BE2C (cell line): ENCODE data around the gene ISY1.
"Not testable (repeated sequence)": the region's sequence is repeated elsewhere in the genome, so short reads cannot be mapped to it uniquely, and the experiment has no call there.

Experiments used
- DNase-seq: peaks from one replicate; pipeline ENCODE4 v3.0.0-alpha.2; 2020
- H3K27me3 ChIP-seq: fragments of 250-450 bp; sonication (Bioruptor Pico); 2 replicates; pipeline ENCODE4 v1.5.1; 2020; ENCODE audit warnings: mild to moderate bottlenecking
- H3K36me3 ChIP-seq: fragments of 250-450 bp; sonication (Bioruptor Pico); 2 replicates; pipeline ENCODE4 v1.5.1; 2020; ENCODE audit warnings: mild to moderate bottlenecking
- H3K4me1 ChIP-seq: fragments of 250-450 bp; sonication (Bioruptor Pico); 2 replicates; pipeline ENCODE4 v1.5.1; 2020
- H3K4me3 ChIP-seq: 2 replicates; pipeline ENCODE4 v1.5.1; 2011; ENCODE audit warnings: low read depth, low read length
- H3K9me3 ChIP-seq: fragments of 250-450 bp; sonication (Bioruptor Pico); 2 replicates; pipeline ENCODE4 v1.5.1; 2020
- CTCF ChIP-seq: IDR thresholded peaks from 2 replicates; pipeline ENCODE4 v1.5.1; 2012; ENCODE audit warnings: mild to moderate bottlenecking, low read depth, low read length

The ISY1 gene

GRCh38 chr3:129118745-129119144 lies 42.1 kb downstream of the ISY1 start:
- H3K4me1 ChIP-seq = peaks cover 5% of the 10 kb centered on the region; the same call in 1 of the 2 replicates
- no peaks in the 10 kb centered on the region for H3K36me3 ChIP-seq
- no peak overlapping the region for H3K4me3 ChIP-seq
- no peak for DNase-seq
- H3K27me3 ChIP-seq = no peaks in the 10 kb centered on the region
- no peaks in the 10 kb centered on the region for H3K9me3 ChIP-seq
- TF ChIP-seq CTCF = no peak

- H3K27me3 ChIP-seq = no peaks in the 10 kb centered on the region
- no peak overlapping the region for H3K4me3 ChIP-seq
- peaks cover 5% of the 10 kb centered on the region; the same call in 1 of the 2 replicates for H3K4me1 ChIP-seq
- no peak for TF ChIP-seq CTCF
- no peaks in the 10 kb centered on the region for H3K36me3 ChIP-seq
- H3K9me3 ChIP-seq = no peaks in the 10 kb centered on the region
- DNase-seq = no peak
These were observed 43.7 kb downstream of the ISY1 start for GRCh38 chr3:129117134-129117533.

GRCh38 chr3:129116482-129116946 lies 44.3 kb downstream of the ISY1 start:
- Histone ChIP-seq H3K36me3 (no peaks in the 10 kb centered on the region), H3K9me3 (no peaks in the 10 kb centered on the region), H3K4me1 (peaks cover 5% of the 10 kb centered on the region; the same call in 1 of the 2 replicates), H3K4me3 (no peak overlapping the region), H3K27me3 (no peaks in the 10 kb centered on the region)
- TF ChIP-seq CTCF = no peak
- DNase-seq = no peak

GRCh38 chr3:129114455-129114854 lies 46.4 kb downstream of the ISY1 start:
- Histone ChIP-seq H3K36me3 (no peaks in the 10 kb centered on the region), H3K27me3 (no peaks in the 10 kb centered on the region), H3K4me3 (no peak overlapping the region), H3K4me1 (no peaks in the 10 kb centered on the region), H3K9me3 (no peaks in the 10 kb centered on the region)
- no peak for DNase-seq
- TF ChIP-seq CTCF = no peak

- H3K36me3 ChIP-seq = no peaks in the 10 kb centered on the region
- H3K9me3 ChIP-seq = no peaks in the 10 kb centered on the region
- H3K4me3 ChIP-seq = no peak overlapping the region
- DNase-seq = no peak
- H3K4me1 ChIP-seq = no peaks in the 10 kb centered on the region
- no peak for TF ChIP-seq CTCF
- H3K27me3 ChIP-seq = no peaks in the 10 kb centered on the region
These were observed 48.4 kb downstream of the ISY1 start for GRCh38 chr3:129112308-129113052.

- H3K27me3 ChIP-seq, H3K9me3 ChIP-seq, H3K4me1 ChIP-seq, H3K36me3 ChIP-seq, DNase-seq, H3K4me3 ChIP-seq: not testable (repeated sequence)
These were observed 49.6 kb downstream of the ISY1 start for GRCh38 chr3:129111076-129111780.
